WTC11 (cell line): ENCODE results near the gene ARHGEF1. TPM values are rescaled to one million over a fixed set of nuclear protein-coding genes. Genes with fewer than 3 reads are reported as not detected.

ENCODE experiments used
- ATAC-seq: fragments of 200-7000 bp; cut with Tn5 transposase; 2 replicates; pipeline ENCODE4 v1.10.0; 2021; ENCODE audit warnings: mild to moderate bottlenecking, moderate library complexity
- CTCF ChIA-PET: fragments of 300-600 bp; sonication (Branson Sonifier 250); formaldehyde crosslinking; loops from one replicate; lab custom pipeline; 2021; ENCODE audit warnings: antibody characterized with exemption; lab: Charles Lee
- POLR2A ChIA-PET: fragments of 350-600 bp; sonication (Branson Sonifier 250); formaldehyde crosslinking; loops from one replicate; lab custom pipeline; 2021; ENCODE audit warnings: antibody characterized with exemption; lab: Charles Lee
- DNase-seq: peaks from one replicate; pipeline ENCODE4 v3.0.0; 2021; ENCODE audit warnings: low spot score
- H3K27ac Mint-ChIP-seq: 2 replicates; pipeline ENCODE4 v1.8.0; 2021; ENCODE audit warnings: mixed read lengths
- H3K27me3 Mint-ChIP-seq: 2 replicates; pipeline ENCODE4 v1.8.0; 2021; ENCODE audit warnings: low read depth, mild to moderate bottlenecking, moderate library complexity, mixed read lengths
- H3K36me3 Mint-ChIP-seq: 2 replicates; pipeline ENCODE4 v1.8.0; 2021; ENCODE audit warnings: mixed read lengths
- H3K4me1 Mint-ChIP-seq: 2 replicates; pipeline ENCODE4 v1.8.0; 2022; ENCODE audit warnings: mixed read lengths
- H3K4me3 Mint-ChIP-seq: 2 replicates; pipeline ENCODE4 v1.8.0; 2021; ENCODE audit warnings: mild to moderate bottlenecking, moderate library complexity, mixed read lengths
- H3K9me3 Mint-ChIP-seq: 2 replicates; pipeline ENCODE4 v1.8.0; 2021; ENCODE audit warnings: mixed read lengths
- AR ChIP-seq: fragments of 250-450 bp; sonication (Bioruptor Pico); IDR thresholded peaks from 2 replicates; pipeline ENCODE4 v1.9.0; 2021; ENCODE audit warnings: mild to moderate bottlenecking
- ATF2 ChIP-seq: sonication (generic); formaldehyde crosslinking; IDR thresholded peaks from 2 replicates; pipeline ENCODE4 v1.8.1; 2022; ENCODE audit warnings: low read depth, missing genetic modification reagents, borderline replicate concordance
- CREB1 ChIP-seq: sonication (generic); formaldehyde crosslinking; IDR thresholded peaks from 2 replicates; pipeline ENCODE4 v1.8.0; 2023; ENCODE audit warnings: mild to moderate bottlenecking, missing genetic modification reagents
- CTCF ChIP-seq: fragments of 200-600 bp; IDR thresholded peaks from 2 replicates; pipeline ENCODE4 v1.8.0; 2022; ENCODE audit warnings: antibody characterized with exemption
- E2F5 ChIP-seq: sonication (generic); formaldehyde crosslinking; IDR thresholded peaks from 2 replicates; pipeline ENCODE4 v1.8.1; 2022; ENCODE audit warnings: mild to moderate bottlenecking, moderate library complexity, missing genetic modification reagents
- ERG ChIP-seq: fragments of 250-450 bp; sonication (Bioruptor Pico); IDR thresholded peaks from 2 replicates; pipeline ENCODE4 v1.8.0; 2021; ENCODE audit warnings: mild to moderate bottlenecking
- ETV6 ChIP-seq: sonication (generic); formaldehyde crosslinking; IDR thresholded peaks from 2 replicates; pipeline ENCODE4 v1.8.1; 2022; ENCODE audit warnings: mild to moderate bottlenecking, missing genetic modification reagents
- GABPB1 ChIP-seq: sonication (generic); formaldehyde crosslinking; IDR thresholded peaks from 2 replicates; pipeline ENCODE4 v1.8.1; 2023; ENCODE audit warnings: mild to moderate bottlenecking, missing genetic modification reagents
- GTF2I ChIP-seq: fragments of 250-450 bp; sonication (Bioruptor Pico); conservative IDR thresholded peaks from 2 replicates; pipeline ENCODE4 v1.4.0; 2021; ENCODE audit warnings: mild to moderate bottlenecking
- JAZF1 ChIP-seq: fragments of 250-450 bp; sonication (Bioruptor Pico); IDR thresholded peaks from 2 replicates; pipeline ENCODE4 v1.9.0; 2021; ENCODE audit warnings: moderate library complexity, mild to moderate bottlenecking, inconsistent platforms
- JUN ChIP-seq: sonication (generic); formaldehyde crosslinking; IDR thresholded peaks from 2 replicates; pipeline ENCODE4 v1.8.0; 2023; ENCODE audit warnings: mild to moderate bottlenecking, missing genetic modification reagents
- KAT7 ChIP-seq: sonication (generic); formaldehyde crosslinking; IDR thresholded peaks from 2 replicates; pipeline ENCODE4 v1.8.1; 2023; ENCODE audit warnings: missing genetic modification reagents, mild to moderate bottlenecking, borderline replicate concordance
- NFYB ChIP-seq: sonication (generic); formaldehyde crosslinking; conservative IDR thresholded peaks from 2 replicates; pipeline ENCODE4 v1.8.0; 2022; ENCODE audit warnings: low read depth, missing genetic modification reagents
- PRRX2 ChIP-seq: fragments of 250-450 bp; sonication (Bioruptor Pico); IDR thresholded peaks from 2 replicates; pipeline ENCODE4 v1.8.0; 2021; ENCODE audit warnings: mild to moderate bottlenecking
- SMAD3 ChIP-seq: sonication (generic); formaldehyde crosslinking; IDR thresholded peaks from 2 replicates; pipeline ENCODE4 v1.8.0; 2022; ENCODE audit warnings: missing genetic modification reagents, mild to moderate bottlenecking, borderline replicate concordance
- SP1 ChIP-seq: sonication (generic); formaldehyde crosslinking; conservative IDR thresholded peaks from 2 replicates; pipeline ENCODE4 v1.8.1; 2022; ENCODE audit warnings: missing genetic modification reagents
- TEAD1 ChIP-seq: sonication (generic); formaldehyde crosslinking; IDR thresholded peaks from 2 replicates; pipeline ENCODE4 v1.8.0; 2022; ENCODE audit warnings: mild to moderate bottlenecking, missing genetic modification reagents
- ZMAT4 ChIP-seq: fragments of 250-450 bp; sonication (Bioruptor Pico); IDR thresholded peaks from 2 replicates; pipeline ENCODE4 v1.9.0; 2021; ENCODE audit warnings: mild to moderate bottlenecking
- ZNF532 ChIP-seq: fragments of 250-450 bp; sonication (Bioruptor Pico); IDR thresholded peaks from 2 replicates; pipeline ENCODE4 v1.9.0; 2021; ENCODE audit warnings: mild to moderate bottlenecking, borderline replicate concordance
- ZNF671 ChIP-seq: fragments of 250-450 bp; sonication (Bioruptor Pico); IDR thresholded peaks from 2 replicates; pipeline ENCODE4 v1.8.0; 2021; ENCODE audit warnings: mild to moderate bottlenecking
- ZSCAN18 ChIP-seq: fragments of 250-450 bp; sonication (Bioruptor Pico); IDR thresholded peaks from 2 replicates; pipeline ENCODE4 v2.1.2; 2022; ENCODE audit warnings: mild to moderate bottlenecking, moderate library complexity
- total RNA-seq: library from RNA; stranded (reverse); gene quantifications from 3 replicates; pipeline ENCODE4 v1.2.3, GENCODE V29; 2021

ARHGEF1 gene
- total RNA-seq, 1 experiment from 2014 or later = 102 TPM

GRCh38 chr19:41872775-41873647, 10.0 kb upstream of the ARHGEF1 start:
- peaks cover 37% of the 10 kb centered on the region for H3K36me3 Mint-ChIP-seq
- TF ChIP-seq GABPB1 (CRISPR knock-in tag) (0 out of 2 replicates have a peak, but pooled peaks have one; percentile 10), KAT7 (CRISPR knock-in tag) (0 out of 2 replicates have a peak, but pooled peaks have one; percentile 53), CREB1 (no peak), AR (CRISPR knock-in tag) (peak; percentile 95), NFYB (CRISPR knock-in tag) (no peak), TEAD1 (peak; percentile 56; the same call in 1 of the 2 replicates), ERG (CRISPR knock-in tag) (peak; percentile 87), GTF2I (CRISPR knock-in tag) (no peak), SMAD3 (CRISPR knock-in tag) (0 out of 2 replicates have a peak, but pooled peaks have one; percentile 35), CTCF (peak; percentile 48; the same call in 1 of the 2 replicates), PRRX2 (CRISPR knock-in tag) (peak; percentile 87), ATF2 (CRISPR knock-in tag) (no peak), JAZF1 (CRISPR knock-in tag) (no peak), ETV6 (no peak; the same call in 1 of the 2 replicates), SP1 (CRISPR knock-in tag) (no peak), ZNF671 (peak; percentile 81), ZNF532 (peak; percentile 90), ZSCAN18 (CRISPR knock-in tag) (no peak), E2F5 (no peak), ZMAT4 (CRISPR knock-in tag) (peak; percentile 76; the same call in 1 of the 2 replicates), JUN (no peak)

More at GRCh38 chr19:41872775-41873647, 10.0 kb upstream of the ARHGEF1 start:
- CTCF ChIA-PET = interaction anchor here (0.6 to 3.7 kb wide), 29 partner anchors 8 to 240 kb away, joined by 3 to 46 read pairs (median 5); partner anchors contain the start of genes ARHGEF1, ATP1A3, ERFL and RABAC1
- H3K4me3 Mint-ChIP-seq = no peak overlapping the region
- H3K27ac Mint-ChIP-seq = peak overlapping the region; percentile 91
- ATAC-seq = peak; percentile 70
- H3K4me1 Mint-ChIP-seq = peaks cover 7% of the 10 kb centered on the region
- H3K27me3 Mint-ChIP-seq = peaks cover 10% of the 10 kb centered on the region
- peak; percentile 94 for DNase-seq
- no peaks in the 10 kb centered on the region for H3K9me3 Mint-ChIP-seq
- POLR2A ChIA-PET = interaction anchor here (0.6 to 4.3 kb wide), 11 partner anchors 8 to 86 kb away, joined by 3 to 30 read pairs (median 6); partner anchors contain the start of genes ARHGEF1, RABAC1 and RPS19
